HG03575 (cell line): Measurements from ENCODE around the gene SORCS1.

Source experiments
- ATAC-seq: cut with Tn5 transposase; IDR thresholded peaks from one replicate; pipeline ENCODE4 v1.9.1; 2021; ENCODE audit not compliant: unreplicated experiment, insufficient number of reproducible peaks, low FRiP score; ENCODE audit errors: extremely low read depth

Gene SORCS1

GRCh38 chr10:106557951-106558733 is 606.4 kb downstream of the SORCS1 start:
- ATAC-seq: no peak

- no peak for ATAC-seq
Measured at GRCh38 chr10:106557053-106557452, 607.5 kb downstream of the SORCS1 start.

DNA sequence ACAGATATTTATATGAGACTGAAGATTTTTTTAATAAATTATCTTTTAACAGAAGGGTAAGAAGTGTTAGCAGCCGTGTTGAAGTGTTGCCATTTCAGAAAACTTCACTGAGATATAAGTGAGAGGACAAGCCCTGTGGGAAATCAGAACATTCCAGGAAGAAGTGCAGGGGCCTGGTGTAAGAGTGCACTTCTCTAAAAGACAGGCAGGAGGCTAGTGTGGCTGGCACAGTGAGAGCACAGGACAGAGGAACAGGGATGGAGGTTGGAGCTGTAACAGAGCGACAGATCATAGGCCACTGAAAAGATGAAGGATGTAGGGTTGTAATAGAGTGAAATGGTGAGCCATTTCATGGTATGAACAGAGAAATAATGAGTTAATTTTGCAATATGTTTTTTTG is 608.9 kb downstream of the SORCS1 start:
- ATAC-seq: no peak

GRCh38 chr10:106551501-106552062 is 612.9 kb downstream of the SORCS1 start:
- no peak for ATAC-seq

DNA sequence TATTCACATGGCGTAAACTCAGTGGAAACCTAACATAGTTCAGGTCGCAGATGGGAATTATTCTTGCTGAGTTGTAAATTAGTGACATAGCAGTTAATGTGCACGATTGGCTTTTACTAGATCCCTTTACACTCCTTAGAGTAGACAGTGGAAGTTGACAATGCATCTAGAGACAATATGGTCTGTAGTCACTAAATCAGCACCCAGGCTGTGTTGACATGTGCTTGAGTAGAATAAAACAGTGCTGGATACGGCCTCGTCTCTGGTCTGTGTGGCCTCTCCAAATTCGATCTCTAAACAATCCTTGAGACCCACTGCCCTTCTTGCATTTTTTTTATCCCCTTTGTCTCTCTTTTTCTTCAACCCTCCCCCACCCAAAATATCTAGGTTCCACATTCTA is 615.7 kb downstream of the SORCS1 start:
- ATAC-seq: no peak

GRCh38 chr10:106547047-106547635 is 617.4 kb downstream of the SORCS1 start:
- no peak for ATAC-seq

DNA sequence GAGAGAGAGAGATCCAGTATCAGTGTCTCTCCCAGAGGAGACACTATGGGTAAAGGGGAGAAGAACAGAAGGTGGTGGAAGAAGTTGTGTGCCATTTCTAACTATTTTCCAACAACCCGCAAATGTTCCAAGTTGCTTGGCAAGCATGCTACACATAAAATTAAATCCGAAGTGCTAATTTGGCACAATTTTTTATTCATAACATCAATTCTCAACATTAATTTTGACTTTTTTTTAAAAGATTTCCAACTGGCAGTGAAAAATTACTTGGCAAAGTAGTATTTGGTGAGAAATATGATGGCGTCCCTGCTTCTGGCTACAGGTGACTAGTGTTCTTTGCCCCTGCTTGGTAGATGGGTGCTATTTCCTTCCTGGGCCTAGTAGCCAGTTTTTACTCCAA is 622.0 kb downstream of the SORCS1 start:
- no peak for ATAC-seq

DNA sequence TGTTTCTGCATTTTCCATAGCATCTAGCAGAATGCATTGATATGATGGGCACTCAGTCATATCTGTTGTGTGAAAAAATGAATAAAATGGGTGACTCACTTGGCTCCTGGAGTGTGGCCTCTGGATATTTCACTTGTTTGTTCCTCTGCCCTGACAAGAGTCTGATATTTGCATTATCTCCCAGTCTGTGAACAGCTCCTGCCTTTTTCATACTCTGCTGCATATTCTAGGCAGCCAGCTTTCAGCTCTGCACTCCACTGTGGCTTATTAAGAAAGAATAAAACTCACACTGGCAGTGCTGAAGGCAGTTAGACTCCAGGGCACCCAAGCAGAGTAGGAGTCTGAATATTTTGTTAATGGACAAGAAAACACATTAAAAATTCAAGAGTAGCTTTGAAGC is 623.9 kb downstream of the SORCS1 start:
- no peak for ATAC-seq

- no peak for ATAC-seq
Measured at GRCh38 chr10:106537866-106538265, 626.6 kb downstream of the SORCS1 start.

- ATAC-seq: no peak
Measured at GRCh38 chr10:106535304-106535953, 629.1 kb downstream of the SORCS1 start.

DNA sequence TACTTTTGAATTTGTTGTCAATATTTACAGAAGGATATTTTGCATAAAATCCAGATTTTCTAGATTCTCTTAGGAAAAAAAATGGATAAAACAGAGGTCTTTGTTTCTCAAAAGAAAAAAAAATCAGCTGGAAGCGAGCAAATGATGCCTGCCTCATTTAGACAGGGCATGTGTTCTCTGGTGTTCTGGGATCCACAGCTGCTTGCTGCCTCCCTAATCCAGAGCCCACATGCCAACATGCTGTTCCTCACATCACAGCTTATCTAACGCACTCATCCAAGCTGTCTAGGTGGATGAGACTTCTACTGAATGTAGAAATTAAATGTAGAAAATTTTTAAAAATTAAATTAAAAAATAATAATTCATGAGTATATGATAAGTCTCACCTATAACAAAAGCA is 630.1 kb downstream of the SORCS1 start:
- no peak for ATAC-seq

GRCh38 chr10:106528702-106529101 is 635.8 kb downstream of the SORCS1 start:
- no peak for ATAC-seq

DNA sequence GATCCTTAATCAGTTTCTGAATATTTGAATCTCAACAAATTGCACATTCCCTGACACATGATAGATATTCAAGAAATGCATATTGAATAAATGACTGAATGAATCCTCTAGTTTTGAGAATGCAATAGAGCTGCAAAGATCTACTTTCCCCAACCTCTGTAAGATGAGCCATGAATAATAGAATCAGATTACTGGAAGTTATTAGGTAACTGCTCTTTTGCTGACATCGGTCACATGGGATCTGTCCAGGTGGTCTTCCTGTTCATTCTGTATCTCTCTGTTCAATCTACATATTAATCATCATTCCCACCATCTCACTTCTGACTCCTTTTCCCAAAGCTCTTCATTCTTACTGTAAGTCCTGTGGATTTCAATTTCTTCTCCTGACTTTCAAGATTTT is 638.7 kb downstream of the SORCS1 start:
- no peak for ATAC-seq
